ENCODE measurements around the gene PPM1M. TPM values are rescaled to one million over a fixed set of nuclear protein-coding genes. Genes with fewer than 3 reads are reported as not detected.

The PPM1M gene
- polyA plus RNA-seq, 1 donor from 2014 or later: 1.1 TPM

GRCh38 chr3:52248165-52248541, 2.6 kb downstream of the PPM1M start:
- Histone ChIP-seq H3K79me2 (replicated peaks; ENCODE audit: insufficient read depth, low read length) (no peaks in the 10 kb centered on the region), H3K4me3 (ENCODE audit: low read length) (no peak overlapping the region), H3F3A (ENCODE audit: insufficient read depth, low read length, poor library complexity, severe bottlenecking) (no peaks in the 10 kb centered on the region), H3K27me3 (ENCODE audit: insufficient read depth, low read depth, low read length) (peaks cover 35% of the 10 kb centered on the region), H3K9me2 (ENCODE audit: insufficient read depth, low read length) (no peaks in the 10 kb centered on the region), H3K9me3 (ENCODE audit: low read length) (no peaks in the 10 kb centered on the region), H3K36me3 (ENCODE audit: insufficient read depth, low read length) (no peaks in the 10 kb centered on the region), H2AFZ (ENCODE audit: low read depth, low read length) (no peak overlapping the region), H4K20me1 (ENCODE audit: insufficient read depth) (peaks cover under 1% of the 10 kb centered on the region), H3K4me2 (ENCODE audit: low read length) (no peak overlapping the region), H3K9ac (ENCODE audit: low read length) (no peak overlapping the region), H3K27ac (ENCODE audit: low read length) (no peak overlapping the region)
- TF ChIP-seq MXI1 (conservative IDR thresholded peaks at IDR 0.05; ENCODE audit: poor library complexity, severe bottlenecking) (no peak), EP300 (conservative IDR thresholded peaks at IDR 0.05; ENCODE audit: poor library complexity, severe bottlenecking) (no peak), SMC3 (conservative IDR thresholded peaks at IDR 0.05; ENCODE audit: poor library complexity) (no peak), POLR2AphosphoS5 (IDR thresholded peaks at IDR 0.05) (no peak), EZH2 (IDR thresholded peaks at IDR 0.05; ENCODE audit: borderline replicate concordance, insufficient read depth, low read length, poor library complexity, severe bottlenecking) (no peak), TAF1 (IDR thresholded peaks at IDR 0.05; ENCODE audit: low read depth) (no peak), CTCF (IDR thresholded peaks at IDR 0.05; ENCODE audit: poor library complexity, severe bottlenecking) (no peak), RAD21 (conservative IDR thresholded peaks at IDR 0.05) (no peak)
- TF ChIP-seq, protein P1, sequence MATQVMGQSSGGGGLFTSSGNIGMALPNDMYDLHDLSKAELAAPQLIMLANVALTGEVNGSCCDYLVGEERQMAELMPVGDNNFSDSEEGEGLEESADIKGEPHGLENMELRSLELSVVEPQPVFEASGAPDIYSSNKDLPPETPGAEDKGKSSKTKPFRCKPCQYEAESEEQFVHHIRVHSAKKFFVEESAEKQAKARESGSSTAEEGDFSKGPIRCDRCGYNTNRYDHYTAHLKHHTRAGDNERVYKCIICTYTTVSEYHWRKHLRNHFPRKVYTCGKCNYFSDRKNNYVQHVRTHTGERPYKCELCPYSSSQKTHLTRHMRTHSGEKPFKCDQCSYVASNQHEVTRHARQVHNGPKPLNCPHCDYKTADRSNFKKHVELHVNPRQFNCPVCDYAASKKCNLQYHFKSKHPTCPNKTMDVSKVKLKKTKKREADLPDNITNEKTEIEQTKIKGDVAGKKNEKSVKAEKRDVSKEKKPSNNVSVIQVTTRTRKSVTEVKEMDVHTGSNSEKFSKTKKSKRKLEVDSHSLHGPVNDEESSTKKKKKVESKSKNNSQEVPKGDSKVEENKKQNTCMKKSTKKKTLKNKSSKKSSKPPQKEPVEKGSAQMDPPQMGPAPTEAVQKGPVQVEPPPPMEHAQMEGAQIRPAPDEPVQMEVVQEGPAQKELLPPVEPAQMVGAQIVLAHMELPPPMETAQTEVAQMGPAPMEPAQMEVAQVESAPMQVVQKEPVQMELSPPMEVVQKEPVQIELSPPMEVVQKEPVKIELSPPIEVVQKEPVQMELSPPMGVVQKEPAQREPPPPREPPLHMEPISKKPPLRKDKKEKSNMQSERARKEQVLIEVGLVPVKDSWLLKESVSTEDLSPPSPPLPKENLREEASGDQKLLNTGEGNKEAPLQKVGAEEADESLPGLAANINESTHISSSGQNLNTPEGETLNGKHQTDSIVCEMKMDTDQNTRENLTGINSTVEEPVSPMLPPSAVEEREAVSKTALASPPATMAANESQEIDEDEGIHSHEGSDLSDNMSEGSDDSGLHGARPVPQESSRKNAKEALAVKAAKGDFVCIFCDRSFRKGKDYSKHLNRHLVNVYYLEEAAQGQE (IDR thresholded peaks at IDR 0.05; ENCODE audit: borderline replicate concordance): no peak

- Histone ChIP-seq H3K27me3 (ENCODE audit: insufficient read depth, low read depth, low read length) (peaks cover 28% of the 10 kb centered on the region), H3K79me2 (replicated peaks; ENCODE audit: insufficient read depth, low read length) (no peaks in the 10 kb centered on the region), H3K9me2 (ENCODE audit: insufficient read depth, low read length) (no peaks in the 10 kb centered on the region), H3F3A (ENCODE audit: insufficient read depth, low read length, poor library complexity, severe bottlenecking) (no peaks in the 10 kb centered on the region), H3K9me3 (ENCODE audit: low read length) (no peaks in the 10 kb centered on the region), H3K36me3 (ENCODE audit: insufficient read depth, low read length) (no peaks in the 10 kb centered on the region), H4K20me1 (ENCODE audit: insufficient read depth) (peaks cover 4% of the 10 kb centered on the region), H3K4me2 (ENCODE audit: low read length) (no peak overlapping the region), H3K4me3 (ENCODE audit: low read length) (no peak overlapping the region), H2AFZ (ENCODE audit: low read depth, low read length) (no peak overlapping the region), H3K9ac (ENCODE audit: low read length) (no peak overlapping the region), H3K27ac (ENCODE audit: low read length) (no peak overlapping the region)
- TF ChIP-seq EZH2 (IDR thresholded peaks at IDR 0.05; ENCODE audit: borderline replicate concordance, insufficient read depth, low read length, poor library complexity, severe bottlenecking) (no peak), CTCF (IDR thresholded peaks at IDR 0.05; ENCODE audit: poor library complexity, severe bottlenecking) (no peak), RAD21 (conservative IDR thresholded peaks at IDR 0.05) (no peak)
Observed at GRCh38 chr3:52248816-52249547, 3.4 kb downstream of the PPM1M start.
